Measurements from ENCODE around the gene OTUD6A.
"Not testable (repeated sequence)": the region's sequence is repeated elsewhere in the genome, so short reads cannot be mapped to it uniquely, and the experiment has no call there.

OTUD6A gene

DNA sequence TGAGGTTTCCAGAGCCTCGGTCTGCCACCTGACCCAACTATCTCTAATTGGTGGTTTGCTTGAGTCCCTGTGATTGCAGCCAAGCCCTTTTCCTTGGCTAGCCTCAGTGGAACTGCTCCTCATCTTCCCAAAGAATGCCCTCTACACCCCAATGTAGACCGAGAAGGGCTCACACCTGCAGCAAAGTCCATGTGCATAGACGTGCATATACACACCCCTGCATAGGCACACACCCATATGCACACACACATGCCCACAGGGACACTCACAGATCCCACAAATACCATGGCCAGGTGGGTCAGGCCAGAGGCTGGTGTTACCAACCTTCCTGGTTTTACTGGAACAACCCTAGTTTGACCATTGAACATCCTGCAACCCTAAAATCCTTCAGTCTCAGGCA is 12.9 kb upstream of the OTUD6A start:
- DNase-seq, result no peak

DNA sequence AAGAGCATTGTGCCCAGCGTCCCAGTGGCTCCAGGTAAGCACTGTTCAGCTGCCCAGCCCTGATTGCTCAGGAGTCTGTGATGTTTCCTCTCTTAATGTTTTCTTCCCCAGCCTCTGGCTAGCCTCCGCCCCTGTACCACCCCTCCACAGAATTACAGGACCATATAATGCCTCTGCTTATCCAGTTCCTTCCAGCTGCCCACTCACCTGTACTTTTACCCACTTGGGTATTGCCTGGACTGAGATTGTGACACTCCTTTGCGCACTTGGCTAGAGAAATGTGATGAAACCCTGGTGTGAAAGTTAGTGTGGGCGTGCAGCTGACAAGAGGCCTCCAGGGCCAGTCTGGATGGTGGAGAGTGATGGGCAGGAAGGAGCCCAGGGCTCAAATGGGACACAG is 12.3 kb upstream of the OTUD6A start, which contains the start of gene AWAT2:
Gene AWAT2, minus strand, starts transcription at position 14 of the 400 bp plus-strand sequence. Its CDS starts 6 bp downstream, at position 8.
- no peak for DNase-seq

DNA sequence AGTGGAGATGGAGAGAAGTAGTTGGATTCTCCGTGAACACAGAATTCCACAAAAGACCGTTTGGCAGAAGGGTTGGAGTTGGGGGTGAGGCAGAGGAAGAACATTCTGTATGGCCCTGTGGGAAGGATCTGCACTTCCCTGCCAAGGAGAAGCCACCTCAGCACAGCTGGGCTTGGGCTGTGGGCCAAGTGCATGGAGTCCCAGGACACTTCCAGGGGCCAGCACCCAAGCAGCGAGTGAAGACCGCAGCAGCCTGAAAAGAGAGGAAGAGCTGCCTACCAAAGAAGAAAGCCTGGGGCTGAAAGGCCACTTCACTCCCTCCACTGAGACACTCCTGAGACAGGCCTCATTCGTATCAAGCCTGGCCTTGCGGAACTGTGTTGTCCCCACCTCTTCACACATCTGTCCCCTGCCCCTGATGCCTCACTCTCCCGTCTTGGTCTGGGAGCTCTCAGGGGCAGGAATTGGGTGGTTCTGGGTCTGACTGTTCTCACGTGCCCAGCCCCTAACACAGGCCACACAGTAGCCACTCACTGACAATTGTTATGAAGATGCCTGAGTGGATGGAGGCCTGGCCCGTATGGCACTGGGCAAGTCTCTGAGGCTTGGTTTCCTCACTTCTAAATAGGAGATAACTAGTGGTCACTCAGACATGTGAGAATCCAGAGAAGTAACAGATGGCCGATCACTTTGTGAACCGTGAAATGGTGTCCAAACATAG is 9.2 kb upstream of the OTUD6A start:
- no peak for DNase-seq

DNA sequence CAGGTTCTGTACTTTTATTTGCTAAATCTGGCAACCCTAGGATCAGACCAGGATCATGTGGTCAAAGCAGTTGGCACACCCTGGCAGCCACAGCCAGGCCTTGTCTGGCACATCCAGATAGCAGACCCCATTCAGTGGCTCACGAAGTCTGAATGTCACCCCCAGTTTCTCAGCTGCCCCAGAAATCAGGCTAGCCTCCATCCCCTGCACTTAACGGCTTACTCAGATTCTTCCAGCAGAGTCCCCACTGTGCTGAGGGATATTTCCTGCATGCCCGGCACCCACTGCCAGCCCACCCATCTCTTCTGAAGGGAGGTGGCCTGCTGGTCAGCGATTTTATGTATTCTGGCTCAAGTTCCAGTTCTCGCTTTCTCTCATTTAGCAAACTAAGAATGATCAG is 7.9 kb upstream of the OTUD6A start:
- DNase-seq, result no peak

DNA sequence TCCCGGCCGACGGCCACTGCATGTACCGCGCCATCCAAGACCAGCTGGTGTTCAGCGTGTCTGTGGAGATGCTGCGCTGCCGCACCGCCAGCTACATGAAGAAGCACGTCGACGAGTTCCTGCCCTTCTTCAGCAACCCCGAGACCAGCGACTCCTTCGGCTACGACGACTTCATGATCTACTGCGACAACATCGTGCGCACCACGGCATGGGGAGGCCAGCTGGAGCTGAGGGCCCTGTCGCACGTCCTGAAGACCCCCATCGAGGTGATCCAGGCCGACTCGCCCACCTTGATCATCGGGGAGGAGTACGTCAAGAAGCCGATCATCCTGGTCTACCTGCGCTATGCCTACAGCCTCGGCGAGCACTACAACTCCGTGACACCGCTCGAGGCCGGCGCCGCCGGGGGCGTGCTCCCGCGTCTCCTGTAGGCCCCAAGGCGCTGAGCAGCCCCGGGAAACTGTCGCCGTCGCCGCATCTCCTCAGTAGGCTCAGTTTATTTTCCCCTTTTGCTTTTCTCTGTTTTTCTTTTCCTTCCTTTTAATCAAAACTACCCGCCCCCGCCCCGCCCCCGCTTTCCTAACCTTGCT is 799 bp downstream of the OTUD6A start:
- no peak for DNase-seq

DNA sequence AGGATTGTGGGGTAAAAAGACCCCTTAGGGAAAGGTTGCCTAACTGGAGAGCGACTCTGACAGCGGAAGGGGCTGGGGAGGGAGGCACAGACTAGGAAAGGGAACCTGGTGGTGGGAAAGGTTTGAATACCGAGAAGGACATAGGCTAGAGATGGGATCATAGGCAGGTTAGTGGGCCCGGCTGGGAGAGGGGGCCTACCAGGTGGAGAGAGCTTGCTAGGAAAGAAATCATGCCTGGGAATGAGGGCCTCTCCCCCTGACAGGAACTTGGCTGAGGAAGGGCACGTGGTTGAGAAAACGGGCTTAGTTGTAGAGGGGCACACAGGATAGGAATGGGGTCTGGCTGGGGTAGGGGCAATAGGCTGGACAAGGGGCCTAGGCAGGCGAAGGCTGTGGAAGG is 4.4 kb downstream of the OTUD6A start:
- DNase-seq, result no peak

DNA sequence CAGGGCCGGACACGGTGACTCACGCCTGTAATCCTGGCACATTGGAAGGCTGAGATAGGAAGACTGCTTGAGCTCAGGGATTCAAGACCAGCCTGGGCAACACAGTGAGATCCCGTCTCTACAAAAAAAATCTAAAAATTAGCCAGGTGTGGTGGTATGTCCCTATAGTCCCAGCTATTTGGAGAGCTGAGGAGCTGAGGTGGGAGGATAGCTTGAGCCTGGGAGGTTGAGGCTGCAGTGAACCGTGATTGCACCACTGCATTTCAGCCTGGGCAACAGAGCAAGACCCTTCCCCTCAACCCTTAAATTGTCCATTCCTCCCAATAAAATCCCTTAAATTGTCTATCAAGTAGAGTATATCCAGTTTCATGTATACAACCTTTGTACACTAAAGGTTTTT is 17.0 kb downstream of the OTUD6A start:
- no peak for DNase-seq

DNA sequence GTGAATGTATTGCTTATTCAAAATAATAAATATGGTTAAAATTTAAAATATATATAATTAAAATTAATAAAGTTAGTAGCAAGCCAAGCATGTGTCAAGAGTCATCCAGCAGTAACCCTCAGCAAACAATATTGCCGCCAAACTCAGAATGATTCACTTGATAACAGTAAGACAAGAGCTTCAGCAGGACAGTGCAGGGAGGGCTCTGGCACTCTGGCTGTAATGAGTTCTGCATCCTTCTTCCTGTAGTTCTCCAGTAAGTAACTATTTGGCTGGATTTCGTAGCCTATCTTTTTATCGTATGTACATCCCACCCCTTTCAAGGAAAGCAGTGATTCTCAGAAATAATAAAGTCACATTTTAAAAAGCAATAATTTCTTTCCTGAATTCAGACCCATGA is 17.6 kb downstream of the OTUD6A start:
- no peak for DNase-seq

DNA sequence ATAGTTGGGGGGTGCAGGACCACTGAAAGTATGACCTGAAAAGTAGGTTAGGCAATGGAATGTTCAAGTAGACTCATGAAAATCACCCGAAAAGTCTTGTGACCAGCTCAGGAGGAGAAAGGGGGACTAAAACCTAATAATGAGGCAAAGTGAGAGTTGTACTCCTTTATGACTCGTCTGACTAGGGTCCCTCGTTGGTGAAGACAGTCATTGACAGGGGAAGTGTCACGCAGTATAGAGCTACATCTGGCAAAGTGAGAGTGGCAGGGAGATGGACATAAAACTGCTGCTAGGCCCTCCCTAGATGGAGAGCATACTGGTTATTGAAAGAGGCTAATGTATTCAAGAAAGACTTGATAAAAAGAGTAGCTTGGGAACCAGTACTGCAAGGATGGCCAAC is 20.5 kb downstream of the OTUD6A start:
- DNase-seq, result no peak

DNA sequence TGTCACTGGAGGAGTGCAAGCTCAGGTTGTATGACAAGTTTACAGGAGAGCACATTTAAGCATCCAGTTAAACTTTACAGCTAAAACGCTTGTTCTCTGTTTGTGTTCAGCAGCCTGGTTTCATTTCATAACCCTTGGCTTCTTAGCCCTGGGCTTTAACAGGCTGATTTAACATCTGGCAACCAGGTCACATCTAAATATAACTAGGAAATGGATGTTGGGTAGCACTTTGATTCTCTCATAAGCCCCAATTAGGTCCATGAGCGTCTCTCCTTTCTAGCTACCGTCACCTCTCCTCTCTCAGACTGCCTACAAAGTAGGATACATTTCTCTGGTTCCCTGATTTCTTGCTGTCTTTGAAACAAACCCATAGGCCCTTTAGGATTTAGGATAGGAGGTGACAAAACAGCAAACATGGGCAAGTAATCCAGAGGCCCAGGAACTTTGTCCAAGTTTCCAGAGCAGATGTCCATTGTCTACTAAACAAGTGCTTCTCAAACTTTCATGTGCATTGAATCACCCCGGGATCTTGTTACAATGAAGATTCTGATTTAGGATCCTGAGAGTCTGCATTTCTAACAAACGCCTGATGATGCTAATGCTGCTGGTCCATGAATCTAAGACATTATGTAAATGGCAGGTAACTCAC is 22.5 kb downstream of the OTUD6A start:
- DNase-seq, result no peak

DNA sequence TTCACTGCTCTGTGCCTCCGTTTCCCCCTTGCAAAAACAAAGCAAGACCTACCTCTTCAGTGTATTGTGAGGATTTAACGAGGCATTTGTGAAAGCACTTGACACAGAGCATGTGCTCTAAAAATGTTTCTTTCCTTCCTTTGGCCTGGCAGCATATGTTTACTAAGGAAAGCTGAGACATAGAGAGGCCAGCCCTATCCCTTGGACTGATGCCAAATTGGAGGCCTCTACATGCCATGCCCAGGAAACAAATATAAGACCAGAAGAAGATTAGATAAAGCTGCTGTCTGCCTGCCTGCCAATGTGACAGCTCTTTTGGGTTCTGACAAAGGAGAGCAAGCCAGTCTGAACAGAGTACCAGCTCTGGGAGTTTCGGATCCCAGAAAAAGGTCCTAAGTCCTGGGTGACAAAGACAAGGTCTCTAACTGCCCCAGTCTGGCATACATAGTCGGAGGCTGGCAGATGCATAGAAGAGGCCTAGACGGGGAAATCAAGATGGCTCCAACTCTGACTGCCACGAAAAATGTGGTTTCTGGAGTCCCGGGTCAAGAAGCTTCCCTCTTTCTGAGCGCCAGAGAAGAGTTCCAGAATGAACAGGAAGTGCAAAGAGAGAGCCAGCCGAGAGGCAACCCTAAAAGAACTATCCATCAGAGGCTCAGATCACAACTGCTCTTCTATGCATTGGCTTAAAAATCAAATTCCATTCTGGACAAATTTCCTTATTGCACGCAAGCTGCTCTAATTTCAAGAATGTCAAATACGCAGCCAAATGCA is 25.8 kb downstream of the OTUD6A start:
- no peak for DNase-seq

DNA sequence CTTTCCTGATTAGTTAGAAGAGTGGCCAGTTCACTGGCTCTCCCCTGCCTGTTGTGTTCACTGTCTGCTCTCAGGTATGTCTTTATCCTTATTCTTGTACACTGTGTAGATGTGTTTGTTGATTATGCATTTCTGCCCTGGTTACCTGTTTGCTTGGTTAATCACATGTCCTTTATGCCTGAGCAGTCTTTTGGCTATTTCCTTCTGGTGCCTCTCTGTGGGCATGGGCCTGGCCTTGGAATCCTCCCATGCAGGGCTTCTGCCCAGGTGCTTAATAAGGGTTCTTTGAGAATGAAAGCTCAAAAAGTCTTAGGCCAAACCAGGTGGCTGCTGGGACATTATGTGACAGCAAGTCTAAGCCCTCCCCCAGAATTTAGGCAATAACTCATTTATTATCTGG is 26.5 kb downstream of the OTUD6A start:
- DNase-seq, result no peak

DNA sequence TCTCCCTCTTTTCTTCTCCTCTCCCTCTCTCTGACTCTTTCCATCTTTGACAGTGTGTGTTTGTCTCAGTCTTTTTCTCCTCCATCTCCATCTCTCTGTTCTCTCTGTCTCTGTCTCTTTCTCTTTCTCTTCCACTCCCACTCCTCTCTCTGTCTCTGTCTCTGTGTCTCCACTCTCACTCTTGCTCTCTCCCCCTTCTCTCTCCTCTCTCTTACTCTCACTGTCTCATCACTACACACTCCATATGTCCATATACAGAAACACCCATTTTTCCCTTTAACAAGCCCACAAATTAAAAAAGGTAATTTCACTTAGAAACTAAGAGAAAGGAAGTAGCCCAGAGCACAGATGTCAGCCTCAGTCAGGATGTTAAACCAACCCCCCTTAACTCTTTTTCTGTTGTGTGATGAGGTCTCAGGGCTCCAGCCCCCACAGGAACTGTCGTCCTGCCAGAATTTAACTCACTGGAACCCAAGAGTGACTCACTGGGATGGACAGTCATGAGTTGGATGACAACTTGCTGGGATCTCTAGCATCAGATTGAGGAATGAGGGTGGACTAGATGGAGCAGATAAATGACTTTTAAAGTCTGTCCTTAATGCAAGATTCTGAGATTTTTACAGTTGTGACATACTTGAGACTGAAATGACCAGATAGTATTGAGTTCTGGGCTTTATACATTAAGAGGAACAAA is 27.5 kb downstream of the OTUD6A start:
- no peak for DNase-seq

DNA sequence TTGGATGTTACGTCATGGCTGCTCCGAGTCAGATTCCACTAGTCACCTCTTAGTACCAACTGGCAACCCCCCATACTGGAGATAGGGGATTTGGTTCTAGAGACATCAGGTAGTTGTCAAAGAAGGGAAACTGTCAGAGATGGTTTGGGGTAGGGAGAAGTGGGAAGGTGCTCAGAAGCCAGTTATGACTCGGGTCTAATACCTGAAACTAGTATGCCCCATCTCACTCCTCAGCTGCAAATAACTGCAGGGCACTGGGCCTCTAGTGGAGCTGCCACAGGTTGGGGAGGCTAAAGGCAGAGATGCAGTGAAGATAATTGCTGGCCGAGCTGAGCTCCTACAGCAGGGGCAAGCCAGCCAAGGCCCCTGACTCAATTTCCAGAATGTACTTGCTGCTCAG is 30.0 kb downstream of the OTUD6A start:
- DNase-seq, result no peak

DNA sequence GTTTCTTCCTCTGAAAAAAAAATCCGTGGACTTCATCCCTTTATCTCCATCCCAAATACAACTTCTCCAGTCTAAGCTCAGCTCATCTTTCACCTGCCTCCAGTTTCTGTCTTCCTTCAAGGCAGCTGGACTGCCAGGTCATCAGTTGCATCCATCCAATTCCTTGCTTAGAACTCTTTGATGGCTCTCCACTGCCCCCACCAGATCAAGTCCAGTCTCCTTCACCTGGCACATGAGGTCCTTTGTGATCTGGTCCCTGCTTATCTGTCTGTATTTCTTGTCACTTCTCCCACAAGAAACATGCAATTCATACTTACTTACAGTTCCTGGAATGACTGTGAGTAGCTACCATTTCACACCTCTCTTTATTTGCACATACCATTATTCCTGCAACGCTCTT is 33.8 kb downstream of the OTUD6A start:
- DNase-seq, result no peak

DNA sequence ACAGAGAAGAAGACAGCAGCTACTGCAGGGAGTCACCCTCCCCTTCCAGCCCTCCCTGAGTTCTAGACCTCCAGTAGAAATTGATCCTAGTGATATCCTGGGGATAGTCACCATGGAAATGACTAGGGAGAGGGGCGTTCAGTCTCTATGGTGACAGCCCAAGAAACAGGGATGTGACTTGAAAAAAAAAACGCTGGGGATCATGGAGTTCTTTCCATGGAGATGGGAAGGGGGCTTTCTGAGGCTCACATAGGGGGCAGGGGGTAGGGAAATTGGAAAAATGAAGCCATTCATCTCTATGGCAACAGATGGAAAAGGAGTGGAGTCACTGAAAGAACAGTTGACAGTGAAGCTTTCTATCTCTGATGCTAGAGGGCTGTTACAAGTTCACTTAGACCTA is 43.0 kb downstream of the OTUD6A start:
- no peak for DNase-seq

DNA sequence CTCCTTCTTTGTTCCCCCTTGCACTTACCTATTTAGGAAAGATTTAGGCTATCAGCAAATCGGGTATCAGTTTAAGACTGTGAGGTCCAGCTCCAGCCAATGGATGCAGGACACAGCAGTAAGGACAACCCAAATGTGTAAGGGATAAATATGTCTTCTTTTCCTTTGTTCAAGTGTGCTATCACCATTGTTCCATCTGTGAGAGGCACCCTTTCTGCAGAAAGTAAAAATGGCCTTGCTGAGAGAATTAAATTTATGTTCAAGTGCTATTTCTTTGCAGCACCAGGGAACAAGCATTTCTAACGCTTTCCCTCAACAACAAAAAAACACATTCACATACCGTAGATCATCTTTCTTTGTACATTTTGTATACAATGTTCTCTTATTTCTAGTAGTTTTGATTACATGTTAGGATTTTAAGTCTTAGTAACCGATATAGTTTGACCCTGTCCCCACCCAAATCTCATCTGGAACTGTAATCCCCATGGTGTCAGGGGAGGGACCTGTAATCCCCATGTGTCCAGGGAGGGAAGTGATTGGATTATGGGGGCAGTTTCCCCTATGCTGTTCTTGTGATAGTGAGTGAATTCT is 49.3 kb downstream of the OTUD6A start:
- not testable (repeated sequence) for DNase-seq
